Measurements from ENCODE around the gene GALNTL6. TPM values are rescaled to one million over a fixed set of nuclear protein-coding genes. Genes with fewer than 3 reads are reported as not detected.

Gene GALNTL6
- total RNA-seq, 4 donors from 2014 or later: 0.82 to 0.95 TPM; not detected in 2

DNA sequence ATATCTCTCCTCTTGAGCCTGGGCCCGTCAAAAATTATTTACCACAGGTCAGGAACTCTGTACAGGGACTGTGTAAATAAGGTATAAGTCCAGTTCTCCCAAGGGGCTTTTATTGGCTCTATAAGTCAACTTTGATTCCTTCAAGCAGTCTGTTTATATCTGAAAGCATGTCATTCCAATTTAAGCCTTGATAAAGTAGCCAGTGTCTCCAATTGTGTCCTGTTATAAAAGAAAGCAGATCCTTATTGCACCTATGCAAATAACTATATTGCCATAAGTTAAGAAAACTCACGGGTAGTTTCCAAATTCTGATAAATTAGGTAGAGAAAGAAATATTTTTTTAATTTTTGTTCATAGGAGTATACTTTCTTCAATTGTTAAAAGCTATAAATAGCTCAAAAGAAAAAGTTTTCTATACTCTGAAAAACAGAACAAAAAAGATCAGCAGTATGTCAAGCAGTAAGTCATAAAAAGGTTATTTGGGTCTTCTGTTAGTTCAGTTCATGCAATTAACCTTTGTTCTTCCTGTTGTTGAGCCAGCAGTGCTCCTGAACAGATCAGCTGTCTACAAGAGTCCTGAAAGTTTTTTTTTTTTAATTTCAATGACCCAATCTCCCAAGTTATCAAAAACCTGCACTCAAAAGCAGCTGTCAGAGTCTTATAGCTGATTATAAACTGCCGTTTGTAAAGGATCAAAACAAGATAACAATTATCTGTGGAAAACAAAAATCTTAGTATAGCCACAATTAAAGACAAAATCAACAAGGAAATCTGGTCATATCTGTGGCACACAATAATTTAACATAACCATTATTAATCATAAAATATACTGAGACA, 1177.0 kb downstream of the GALNTL6 start:
- TF ChIP-seq POLR2AphosphoS5 (IDR thresholded peaks at IDR 0.05) (peak in 1 of 3 donors; percentile 23), POLR2A (IDR thresholded peaks at IDR 0.05) (no peak)
- Histone ChIP-seq H3K4me1 (peaks cover 0 to 27% (median 9%) of the 10 kb centered on the region in 4 donors), H3K4me3 (peak overlapping the region in 1 of 4 donors; percentile 22), H3K36me3 (no peaks in the 10 kb centered on the region), H3K27me3 (no peaks in the 10 kb centered on the region), H3K27ac (peak overlapping the region; percentile 55 to 67 (median 58)), H3K9me3 (peaks cover 4 to 7% of the 10 kb centered on the region in 2 donors)
- in situ Hi-C loops (cut with MboI; ENCODE audit: low pct_ligation_motif_present in 1 of 4, low pct_unique_long_range_greater_than_20kb in 1 of 4, low sequenced_read_pairs in 3 of 4): no loop called here
- 32 to 44% methylated on average over 3 of the region's 3 CpGs for WGBS, 2 donors (ENCODE audit: low coverage in 1 of 2)
- intact Hi-C loops (cut with DNase I; ENCODE audit: low total_unique reads): no loop called here
- no peak for DNase-seq

DNA sequence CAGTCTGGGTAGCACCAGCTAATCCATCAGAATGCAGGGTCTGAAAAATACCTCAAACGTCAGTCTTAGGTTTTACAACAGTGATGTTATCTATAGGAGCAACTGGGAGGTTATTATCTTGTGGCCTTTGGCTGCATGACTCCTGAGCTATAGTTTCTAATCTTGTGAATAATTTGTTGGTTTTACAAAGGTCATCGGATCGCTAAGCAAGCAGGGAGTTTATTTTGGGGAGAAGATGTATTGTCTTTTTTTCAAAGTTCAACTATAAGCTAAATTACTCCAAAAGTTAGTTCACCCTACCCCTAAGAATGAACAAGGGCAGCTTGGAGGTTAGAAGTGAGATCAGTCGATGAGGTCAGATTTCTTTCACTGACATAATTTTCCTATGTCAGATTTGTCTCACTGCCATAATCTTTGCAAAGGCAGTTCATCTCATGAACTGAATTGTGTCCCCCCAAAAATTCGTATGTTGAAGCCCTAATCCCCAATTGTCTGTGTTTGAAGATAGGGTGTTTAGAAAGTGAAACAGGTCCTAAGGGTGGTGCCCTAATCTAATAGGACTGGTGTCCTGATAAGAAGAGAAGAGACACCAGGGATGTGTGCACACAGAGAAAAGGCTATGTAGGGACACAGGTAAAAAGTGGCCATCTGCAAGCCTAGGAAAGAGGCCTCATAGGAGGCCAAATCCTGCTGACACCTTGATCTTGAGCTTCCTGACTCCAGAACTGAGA, 1179.6 kb downstream of the GALNTL6 start:
- in situ Hi-C loops (cut with MboI; ENCODE audit: low pct_ligation_motif_present in 1 of 4, low pct_unique_long_range_greater_than_20kb in 1 of 4, low sequenced_read_pairs in 3 of 4): no loop called here
- no peak for DNase-seq
- 60% methylated on average over 4 to 5 of the region's 5 CpGs for WGBS, 2 donors (ENCODE audit: low coverage in 1 of 2)

DNA sequence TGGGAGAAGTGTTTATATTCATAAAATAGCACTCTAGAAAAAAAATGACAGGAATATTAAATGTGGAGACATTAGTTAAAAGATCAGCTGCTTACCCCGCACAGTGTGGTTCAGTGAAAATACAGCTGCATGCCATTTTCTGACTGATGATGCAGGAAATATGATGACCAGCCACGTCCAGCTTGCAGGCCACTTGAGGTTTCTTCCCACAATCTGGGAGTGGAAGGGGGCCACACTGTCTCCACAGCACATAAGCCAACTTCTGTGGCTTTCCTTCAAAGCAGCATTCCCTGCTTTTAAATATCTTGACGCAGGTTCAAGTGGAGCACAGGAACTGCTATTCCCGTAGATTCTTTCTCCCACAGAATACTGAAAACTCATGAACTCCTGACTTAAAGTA, 1182.0 kb downstream of the GALNTL6 start:
- Histone ChIP-seq H3K36me3 (no peaks in the 10 kb centered on the region), H3K27ac (no peak overlapping the region), H3K4me3 (no peak overlapping the region), H3K4me1 (peaks cover 0 to 32% (median 11%) of the 10 kb centered on the region in 4 donors), H3K9me3 (no peaks in the 10 kb centered on the region), H3K27me3 (no peaks in the 10 kb centered on the region)
- in situ Hi-C loops (cut with MboI; ENCODE audit: low pct_ligation_motif_present in 1 of 4, low pct_unique_long_range_greater_than_20kb in 1 of 4, low sequenced_read_pairs in 3 of 4) (no loop called here), intact Hi-C loops (cut with DNase I; ENCODE audit: low total_unique reads) (no loop called here)
- no peak for DNase-seq
- TF ChIP-seq, protein P1, sequence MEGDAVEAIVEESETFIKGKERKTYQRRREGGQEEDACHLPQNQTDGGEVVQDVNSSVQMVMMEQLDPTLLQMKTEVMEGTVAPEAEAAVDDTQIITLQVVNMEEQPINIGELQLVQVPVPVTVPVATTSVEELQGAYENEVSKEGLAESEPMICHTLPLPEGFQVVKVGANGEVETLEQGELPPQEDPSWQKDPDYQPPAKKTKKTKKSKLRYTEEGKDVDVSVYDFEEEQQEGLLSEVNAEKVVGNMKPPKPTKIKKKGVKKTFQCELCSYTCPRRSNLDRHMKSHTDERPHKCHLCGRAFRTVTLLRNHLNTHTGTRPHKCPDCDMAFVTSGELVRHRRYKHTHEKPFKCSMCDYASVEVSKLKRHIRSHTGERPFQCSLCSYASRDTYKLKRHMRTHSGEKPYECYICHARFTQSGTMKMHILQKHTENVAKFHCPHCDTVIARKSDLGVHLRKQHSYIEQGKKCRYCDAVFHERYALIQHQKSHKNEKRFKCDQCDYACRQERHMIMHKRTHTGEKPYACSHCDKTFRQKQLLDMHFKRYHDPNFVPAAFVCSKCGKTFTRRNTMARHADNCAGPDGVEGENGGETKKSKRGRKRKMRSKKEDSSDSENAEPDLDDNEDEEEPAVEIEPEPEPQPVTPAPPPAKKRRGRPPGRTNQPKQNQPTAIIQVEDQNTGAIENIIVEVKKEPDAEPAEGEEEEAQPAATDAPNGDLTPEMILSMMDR (IDR thresholded peaks at IDR 0.05): no peak
- no peak for TF ChIP-seq EP300 (IDR thresholded peaks at IDR 0.05; ENCODE audit: low read depth)
- TF ChIP-seq POLR2AphosphoS5 (IDR thresholded peaks at IDR 0.05): no peak
- TF ChIP-seq POLR2A (IDR thresholded peaks at IDR 0.05): no peak
- WGBS, 2 donors (ENCODE audit: low coverage in 1 of 2): 89% methylated on average over 3 to 4 of the region's 4 CpGs

More for the DNA sequence above, 1179.6 kb downstream of the GALNTL6 start:
- Histone ChIP-seq H3K9me3 (peaks cover 4 to 7% of the 10 kb centered on the region in 2 donors), H3K27ac (no peak overlapping the region), H3K27me3 (no peaks in the 10 kb centered on the region), H3K36me3 (no peaks in the 10 kb centered on the region), H3K4me3 (no peak overlapping the region), H3K4me1 (peaks cover 0 to 31% (median 13%) of the 10 kb centered on the region in 4 donors)
- TF ChIP-seq EP300 (IDR thresholded peaks at IDR 0.05; ENCODE audit: low read depth) (no peak), POLR2AphosphoS5 (IDR thresholded peaks at IDR 0.05) (no peak), POLR2A (IDR thresholded peaks at IDR 0.05) (no peak)
- TF ChIP-seq, protein P1 (IDR thresholded peaks at IDR 0.05): no peak
- intact Hi-C loops (cut with DNase I; ENCODE audit: low total_unique reads): no loop called here

DNA sequence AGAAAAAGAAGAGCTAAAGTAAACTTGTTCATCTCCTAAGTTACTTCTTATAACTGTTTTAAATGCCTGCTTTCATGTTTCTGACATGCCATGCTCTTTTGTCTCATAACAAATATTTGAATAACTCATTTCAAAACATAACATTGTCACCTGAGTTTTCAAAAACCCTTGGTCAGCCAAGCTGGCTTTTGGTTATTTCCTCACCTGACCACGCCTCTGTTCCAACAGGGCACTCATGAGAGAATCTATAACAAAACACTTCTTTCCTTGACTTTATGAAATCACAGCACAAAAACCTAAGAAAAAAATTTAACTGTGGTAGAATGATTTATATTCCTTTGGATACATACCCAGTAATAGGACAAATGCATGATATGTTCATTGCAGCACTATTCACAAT, 1182.5 kb downstream of the GALNTL6 start:
- TF ChIP-seq, protein P1 (IDR thresholded peaks at IDR 0.05): no peak
- no peak for TF ChIP-seq POLR2A (IDR thresholded peaks at IDR 0.05)
- no peaks in the 10 kb centered on the region for H3K9me3 ChIP-seq
- no peak for DNase-seq
- H3K4me3 ChIP-seq: no peak overlapping the region
- H3K27me3 ChIP-seq: no peaks in the 10 kb centered on the region
- intact Hi-C loops (cut with DNase I; ENCODE audit: low total_unique reads) (no loop called here), in situ Hi-C loops (cut with MboI; ENCODE audit: low pct_ligation_motif_present in 1 of 4, low pct_unique_long_range_greater_than_20kb in 1 of 4, low sequenced_read_pairs in 3 of 4) (no loop called here)
- 81 to 83% methylated on average over 1 of the region's 1 CpG for WGBS, 2 donors (ENCODE audit: low coverage in 1 of 2)
- H3K4me1 ChIP-seq: peaks cover 0 to 29% (median 11%) of the 10 kb centered on the region in 4 donors
- H3K27ac ChIP-seq: no peak overlapping the region
- no peaks in the 10 kb centered on the region for H3K36me3 ChIP-seq
